ENCODE measurements around the gene NUAK1. TPM values are rescaled to one million over a fixed set of nuclear protein-coding genes. Genes with fewer than 3 reads are reported as not detected.

The NUAK1 gene
- total and polyA plus RNA-seq, 2 donors (not counting 1 experiment from before 2014, with no cell fraction given): 5.1 to 20.7 TPM

GRCh38 chr12:106152334-106152733 is 13.6 kb upstream of the NUAK1 start:
- TF ChIP-seq EZH2 (IDR thresholded peaks at IDR 0.05; ENCODE audit: low read length, missing control alignments) (no peak), CTCF (conservative IDR thresholded peaks at IDR 0.05 in 1 of 2, IDR thresholded peaks at IDR 0.05 in 1 of 2; ENCODE audit: low read depth in 1 of 2, low read length in 2 of 2) (no peak)
- H3K4me3 ChIP-seq (replicated peaks in 1 of 4; ENCODE audit: control extremely low read depth in 1 of 4, insufficient read depth in 1 of 4, low read depth in 3 of 4, low read length in 4 of 4): no peak overlapping the region
- H2AFZ ChIP-seq (ENCODE audit: low read length): no peak overlapping the region
- H3K4me1 ChIP-seq (ENCODE audit: control insufficient read depth, extremely low read depth, insufficient read depth, low read length): no peaks in the 10 kb centered on the region
- no peak overlapping the region for H3K27ac ChIP-seq (ENCODE audit: insufficient read depth, low read length)
- H3K36me3 ChIP-seq (ENCODE audit: control insufficient read depth, insufficient read depth, low read length): no peaks in the 10 kb centered on the region
- no peaks in the 10 kb centered on the region for H3K79me2 ChIP-seq (ENCODE audit: control insufficient read depth, insufficient read depth, low read length)
- no peak for DNase-seq (ENCODE audit: low read depth in 2 of 2)
- no peak overlapping the region for H3K9ac ChIP-seq (ENCODE audit: insufficient read depth, low read length)
- no peaks in the 10 kb centered on the region for H3K27me3 ChIP-seq (ENCODE audit: control insufficient read depth, insufficient read depth, low read length)
- no peaks in the 10 kb centered on the region for H4K20me1 ChIP-seq (ENCODE audit: control insufficient read depth, extremely low read depth, insufficient read depth, low read length)
- H3K4me2 ChIP-seq (ENCODE audit: extremely low read depth, insufficient read depth, low read length): no peak overlapping the region
- H3K9me3 ChIP-seq (ENCODE audit: control insufficient read depth, insufficient read depth, low read depth, low read length): no peaks in the 10 kb centered on the region

DNA sequence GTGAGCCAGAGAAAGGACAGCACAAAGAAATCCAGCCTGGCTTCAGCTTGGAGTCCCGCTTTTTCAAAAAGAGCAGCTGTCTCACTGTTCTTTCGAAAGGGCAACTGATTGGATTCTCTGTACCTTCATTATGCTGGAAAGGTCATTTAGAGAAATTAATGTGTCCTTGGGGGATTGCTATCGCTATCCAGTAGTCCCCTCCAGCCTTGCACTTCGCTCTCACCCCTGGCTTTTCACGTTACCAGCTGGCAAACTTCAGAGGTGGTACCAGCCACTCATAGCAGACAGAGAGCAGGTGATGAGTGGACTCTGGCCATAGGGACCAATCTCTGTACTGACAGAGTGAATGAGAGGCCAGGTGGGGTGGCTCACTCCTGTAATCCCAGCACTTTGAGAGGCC is 11.8 kb upstream of the NUAK1 start:
- Histone ChIP-seq H3K79me2 (ENCODE audit: control insufficient read depth, insufficient read depth, low read length) (no peaks in the 10 kb centered on the region), H3K27me3 (ENCODE audit: control insufficient read depth, insufficient read depth, low read length) (no peaks in the 10 kb centered on the region), H3K9ac (ENCODE audit: insufficient read depth, low read length) (no peak overlapping the region), H3K4me3 (replicated peaks in 1 of 4; ENCODE audit: control extremely low read depth in 1 of 4, insufficient read depth in 1 of 4, low read depth in 3 of 4, low read length in 4 of 4) (no peak overlapping the region), H3K36me3 (ENCODE audit: control insufficient read depth, insufficient read depth, low read length) (no peaks in the 10 kb centered on the region), H3K9me3 (ENCODE audit: control insufficient read depth, insufficient read depth, low read depth, low read length) (no peaks in the 10 kb centered on the region), H2AFZ (ENCODE audit: low read length) (no peak overlapping the region), H4K20me1 (ENCODE audit: control insufficient read depth, extremely low read depth, insufficient read depth, low read length) (no peaks in the 10 kb centered on the region), H3K4me2 (ENCODE audit: extremely low read depth, insufficient read depth, low read length) (no peak overlapping the region), H3K4me1 (ENCODE audit: control insufficient read depth, extremely low read depth, insufficient read depth, low read length) (no peaks in the 10 kb centered on the region), H3K27ac (ENCODE audit: insufficient read depth, low read length) (no peak overlapping the region)
- TF ChIP-seq CTCF (conservative IDR thresholded peaks at IDR 0.05 in 1 of 2, IDR thresholded peaks at IDR 0.05 in 1 of 2; ENCODE audit: low read depth in 1 of 2, low read length in 2 of 2) (no peak), EZH2 (IDR thresholded peaks at IDR 0.05; ENCODE audit: low read length, missing control alignments) (no peak)
- DNase-seq (ENCODE audit: low read depth in 2 of 2): no peak

DNA sequence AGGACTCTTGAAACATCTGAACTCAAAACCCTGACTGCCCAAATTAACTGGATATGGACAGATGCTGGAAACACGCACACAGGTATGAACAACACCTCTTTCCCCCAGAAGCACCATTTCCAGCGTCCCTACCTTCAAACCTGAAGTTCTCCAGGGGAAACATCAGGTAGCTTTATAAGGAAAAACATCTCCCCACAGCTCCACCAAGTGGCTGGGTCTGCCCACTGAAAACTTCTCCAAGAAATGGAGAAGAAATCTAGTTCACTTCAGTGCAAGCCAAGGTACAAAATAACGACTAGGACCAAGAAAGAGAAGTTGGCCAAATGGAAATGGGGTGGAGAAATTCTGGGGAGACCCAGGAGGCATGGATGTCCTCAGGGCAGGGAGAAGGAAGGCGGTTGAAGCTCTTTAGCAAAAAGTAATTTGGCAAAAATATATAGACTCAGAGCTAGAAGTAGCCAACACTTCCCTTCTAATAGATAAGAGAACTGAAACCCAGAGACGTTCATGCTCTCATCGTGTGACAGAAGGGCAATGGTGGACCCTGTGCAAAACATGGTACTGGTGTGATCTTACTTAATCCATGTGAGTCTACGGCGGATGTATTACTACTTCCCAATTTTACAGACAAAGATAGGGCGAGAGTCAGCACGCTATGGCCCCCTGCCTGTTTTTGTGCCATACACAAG is 10.5 kb upstream of the NUAK1 start:
- H3K27ac ChIP-seq (ENCODE audit: insufficient read depth, low read length): no peak overlapping the region
- H3K27me3 ChIP-seq (ENCODE audit: control insufficient read depth, insufficient read depth, low read length): no peaks in the 10 kb centered on the region
- TF ChIP-seq EZH2 (IDR thresholded peaks at IDR 0.05; ENCODE audit: low read length, missing control alignments) (no peak), CTCF (conservative IDR thresholded peaks at IDR 0.05 in 1 of 2, IDR thresholded peaks at IDR 0.05 in 1 of 2; ENCODE audit: low read depth in 1 of 2, low read length in 2 of 2) (peak; percentile 61 to 78)
- H3K9ac ChIP-seq (ENCODE audit: insufficient read depth, low read length): no peak overlapping the region
- no peaks in the 10 kb centered on the region for H4K20me1 ChIP-seq (ENCODE audit: control insufficient read depth, extremely low read depth, insufficient read depth, low read length)
- no peak overlapping the region for H3K4me2 ChIP-seq (ENCODE audit: extremely low read depth, insufficient read depth, low read length)
- H3K4me1 ChIP-seq (ENCODE audit: control insufficient read depth, extremely low read depth, insufficient read depth, low read length): no peaks in the 10 kb centered on the region
- H3K9me3 ChIP-seq (ENCODE audit: control insufficient read depth, insufficient read depth, low read depth, low read length): no peaks in the 10 kb centered on the region
- H3K4me3 ChIP-seq (replicated peaks in 1 of 4; ENCODE audit: control extremely low read depth in 1 of 4, insufficient read depth in 1 of 4, low read depth in 3 of 4, low read length in 4 of 4): no peak overlapping the region
- DNase-seq (ENCODE audit: low read depth in 2 of 2): peak in 1 of 2 donors; percentile 39
- no peaks in the 10 kb centered on the region for H3K36me3 ChIP-seq (ENCODE audit: control insufficient read depth, insufficient read depth, low read length)
- H2AFZ ChIP-seq (ENCODE audit: low read length): no peak overlapping the region
- H3K79me2 ChIP-seq (ENCODE audit: control insufficient read depth, insufficient read depth, low read length): no peaks in the 10 kb centered on the region
